ENCODE data around the gene GKN1. TPM values are rescaled to one million over a fixed set of nuclear protein-coding genes. Genes with fewer than 3 reads are reported as not detected.

GKN1 gene
- total RNA-seq, 4 donors from 2014 or later = not detected

GRCh38 chr2:68961380-68961779 lies 13.1 kb upstream of the GKN1 start:
- H3K27me3 ChIP-seq = no peaks in the 10 kb centered on the region
- TF ChIP-seq POLR2AphosphoS5 (IDR thresholded peaks at IDR 0.05) (no peak), EP300 (IDR thresholded peaks at IDR 0.05) (no peak), POLR2A (IDR thresholded peaks at IDR 0.05) (no peak), CTCF (IDR thresholded peaks at IDR 0.05) (no peak)
- DNase-seq (ENCODE audit: low spot score in 2 of 2) = no peak
- H3K4me1 ChIP-seq = no peaks in the 10 kb centered on the region
- no peaks in the 10 kb centered on the region for H3K36me3 ChIP-seq
- 91% methylated on average over 4 of the region's 4 CpGs for WGBS
- H3K9me3 ChIP-seq = no peaks in the 10 kb centered on the region
- H3K4me3 ChIP-seq = no peak overlapping the region
- H3K27ac ChIP-seq = no peak overlapping the region

GRCh38 chr2:68964282-68964681 lies 10.2 kb upstream of the GKN1 start:
- DNase-seq (ENCODE audit: low spot score in 2 of 2) = no peak
- Histone ChIP-seq H3K27me3 (no peaks in the 10 kb centered on the region), H3K4me1 (no peaks in the 10 kb centered on the region), H3K9me3 (no peaks in the 10 kb centered on the region), H3K36me3 (no peaks in the 10 kb centered on the region), H3K4me3 (no peak overlapping the region), H3K27ac (no peak overlapping the region)
- TF ChIP-seq EP300 (IDR thresholded peaks at IDR 0.05) (no peak), CTCF (IDR thresholded peaks at IDR 0.05) (no peak), POLR2A (IDR thresholded peaks at IDR 0.05) (no peak), POLR2AphosphoS5 (IDR thresholded peaks at IDR 0.05) (no peak)

- Histone ChIP-seq H3K9me3 (no peaks in the 10 kb centered on the region), H3K4me1 (no peaks in the 10 kb centered on the region), H3K27ac (no peak overlapping the region), H3K27me3 (no peaks in the 10 kb centered on the region), H3K4me3 (no peak overlapping the region), H3K36me3 (no peaks in the 10 kb centered on the region)
- no peak for TF ChIP-seq POLR2AphosphoS5 (IDR thresholded peaks at IDR 0.05)
- TF ChIP-seq EP300 (IDR thresholded peaks at IDR 0.05) = no peak
- no peak for DNase-seq (ENCODE audit: low spot score in 2 of 2)
- 56% methylated on average over 1 of the region's 1 CpG for WGBS
These were observed 6.2 kb upstream of the GKN1 start for GRCh38 chr2:68968221-68968620.

- H3K27me3 ChIP-seq = no peaks in the 10 kb centered on the region
- H3K27ac ChIP-seq = no peak overlapping the region
- no peak overlapping the region for H3K4me3 ChIP-seq
- no peaks in the 10 kb centered on the region for H3K4me1 ChIP-seq
- no peak for DNase-seq (ENCODE audit: low spot score in 2 of 2)
- TF ChIP-seq EP300 (IDR thresholded peaks at IDR 0.05) = no peak
- TF ChIP-seq POLR2A (IDR thresholded peaks at IDR 0.05) = no peak
- no peak for TF ChIP-seq POLR2AphosphoS5 (IDR thresholded peaks at IDR 0.05)
- TF ChIP-seq CTCF (IDR thresholded peaks at IDR 0.05) = no peak
- no peaks in the 10 kb centered on the region for H3K9me3 ChIP-seq
- WGBS = 93% methylated on average over 8 of the region's 8 CpGs
- H3K36me3 ChIP-seq = no peaks in the 10 kb centered on the region
These were observed 4.5 kb upstream of the GKN1 start for GRCh38 chr2:68969736-68970490.

GRCh38 chr2:68970566-68971265 lies 3.7 kb upstream of the GKN1 start:
- H3K36me3 ChIP-seq = no peaks in the 10 kb centered on the region
- no peaks in the 10 kb centered on the region for H3K9me3 ChIP-seq
- no peaks in the 10 kb centered on the region for H3K27me3 ChIP-seq
- H3K4me1 ChIP-seq = no peaks in the 10 kb centered on the region
- WGBS = 63% methylated on average over 8 of the region's 8 CpGs
- TF ChIP-seq POLR2AphosphoS5 (IDR thresholded peaks at IDR 0.05) = no peak
- TF ChIP-seq EP300 (IDR thresholded peaks at IDR 0.05) = no peak
- no peak for TF ChIP-seq POLR2A (IDR thresholded peaks at IDR 0.05)
- no peak for TF ChIP-seq CTCF (IDR thresholded peaks at IDR 0.05)
- DNase-seq (ENCODE audit: low spot score in 2 of 2) = no peak
- no peak overlapping the region for H3K4me3 ChIP-seq
- H3K27ac ChIP-seq = no peak overlapping the region
